GM19351 (cell line): Measurements from ENCODE around the gene FCHSD2.
"Not testable (repeated sequence)": the region's sequence is repeated elsewhere in the genome, so short reads cannot be mapped to it uniquely, and the experiment has no call there.

Experiments
- ATAC-seq: cut with Tn5 transposase; IDR thresholded peaks from one replicate; pipeline ENCODE4 v1.9.1; 2021; ENCODE audit warnings: mild to moderate bottlenecking, moderate library complexity; ENCODE audit not compliant: unreplicated experiment

Gene FCHSD2

DNA sequence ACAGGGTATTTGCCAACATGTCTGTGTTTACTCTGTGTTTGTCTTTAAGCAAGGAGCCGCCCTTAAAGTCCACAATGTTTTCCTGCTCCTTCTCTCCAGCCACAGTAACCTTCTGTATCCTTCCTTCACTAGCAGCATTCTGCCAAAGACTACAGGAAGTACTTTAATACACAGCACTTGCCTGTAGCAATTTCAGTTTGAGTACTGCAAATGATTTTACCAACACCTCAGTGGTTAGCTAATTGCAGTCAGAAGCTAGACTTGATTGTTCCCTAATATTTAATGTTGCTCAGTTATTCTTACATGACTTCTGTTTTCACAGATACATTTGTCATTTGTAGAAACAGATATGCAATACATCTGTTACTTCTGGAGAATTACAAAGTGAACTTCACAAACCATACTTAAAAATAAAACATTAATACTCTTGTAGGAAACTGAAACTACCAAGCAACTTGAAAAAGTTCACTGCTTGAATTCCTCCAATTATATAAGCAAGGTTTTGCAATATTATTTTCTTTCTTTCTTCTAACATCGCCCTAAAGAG, 69.1 kb downstream of the FCHSD2 start:
- ATAC-seq, result no peak

DNA sequence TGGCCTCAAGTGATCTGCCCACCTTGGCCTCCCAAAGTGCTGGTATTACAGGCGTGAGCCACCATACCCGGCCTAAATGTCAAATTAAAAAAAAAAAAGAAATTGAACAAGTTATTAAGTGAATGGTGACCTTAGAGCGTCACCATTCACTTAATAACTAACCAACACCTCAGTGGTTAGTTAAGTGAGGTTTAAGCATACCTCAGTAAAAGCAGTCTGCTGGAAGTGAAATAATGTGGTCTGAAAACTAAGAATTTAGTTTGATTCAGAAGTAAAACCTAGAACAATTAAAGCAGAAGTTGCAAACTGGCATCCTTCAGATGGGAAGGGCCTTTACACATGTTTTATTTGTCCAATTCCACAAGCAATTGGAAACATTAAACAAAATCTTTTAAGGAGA, 71.5 kb downstream of the FCHSD2 start:
- no peak for ATAC-seq

DNA sequence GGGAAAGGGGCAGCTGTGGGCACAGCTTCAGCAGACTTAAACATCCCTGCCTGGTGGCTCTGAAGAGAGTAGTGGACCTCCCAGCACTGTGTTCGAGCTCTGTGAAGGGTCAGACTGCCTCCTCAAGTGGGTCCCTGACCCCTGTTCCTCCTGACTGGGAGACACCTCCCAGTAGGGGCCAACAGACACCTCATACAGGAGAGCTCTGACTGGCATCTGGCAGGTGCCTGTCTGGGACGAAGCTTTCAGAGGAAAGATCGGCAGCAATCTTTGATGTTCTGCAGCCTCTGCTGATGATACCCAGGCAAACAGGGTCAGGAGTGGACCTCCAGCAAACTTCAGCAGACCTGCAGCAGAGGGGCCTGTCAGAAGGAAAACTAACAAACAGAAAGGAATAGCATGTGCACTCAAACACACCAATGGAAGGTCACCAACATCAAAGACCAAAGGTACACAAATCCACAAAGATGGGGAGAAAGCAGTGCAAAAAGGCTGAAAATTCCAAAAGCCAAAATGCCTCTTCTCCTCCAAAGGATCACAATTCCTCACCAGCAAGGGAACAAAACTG, 80.2 kb downstream of the FCHSD2 start:
- not testable (repeated sequence) for ATAC-seq

DNA sequence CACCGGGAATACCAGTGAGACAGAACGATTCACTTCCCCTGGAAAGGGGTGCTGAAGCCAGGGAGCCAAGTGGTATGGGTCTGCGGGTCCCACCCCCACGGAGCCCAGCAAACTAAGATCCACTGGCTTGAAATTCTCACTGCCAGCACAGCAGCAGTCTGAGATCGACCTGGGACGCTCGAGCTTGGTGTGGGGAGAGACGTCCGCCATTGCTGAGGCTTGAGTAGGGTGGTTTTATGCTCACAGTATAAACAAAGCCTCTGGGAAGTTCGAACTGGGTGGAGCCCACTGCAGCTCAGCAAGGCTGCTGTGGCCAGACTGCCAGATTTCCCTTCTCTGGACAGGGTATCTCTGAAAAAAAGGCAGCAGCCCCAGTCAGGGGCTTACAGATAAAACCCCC, 80.7 kb downstream of the FCHSD2 start:
- not testable (repeated sequence) for ATAC-seq

DNA sequence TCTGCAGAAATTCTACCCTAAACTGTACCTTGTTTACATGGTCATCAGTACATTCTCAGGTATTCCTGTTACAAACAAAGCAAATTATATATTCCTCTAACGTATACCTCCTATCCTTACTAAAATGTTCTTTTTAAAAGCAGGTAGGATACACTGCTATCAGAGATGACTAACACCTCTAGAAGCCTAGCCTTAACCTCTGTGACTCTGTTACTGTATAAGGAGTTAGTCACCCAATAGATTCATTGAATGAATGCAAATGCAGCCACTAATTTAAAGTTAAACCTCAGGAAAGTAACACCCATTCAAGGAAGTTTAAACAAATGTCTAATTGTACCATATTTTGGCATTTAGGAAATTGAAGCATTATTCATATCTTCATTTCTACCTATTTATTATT, 82.2 kb downstream of the FCHSD2 start:
- ATAC-seq, result no peak

DNA sequence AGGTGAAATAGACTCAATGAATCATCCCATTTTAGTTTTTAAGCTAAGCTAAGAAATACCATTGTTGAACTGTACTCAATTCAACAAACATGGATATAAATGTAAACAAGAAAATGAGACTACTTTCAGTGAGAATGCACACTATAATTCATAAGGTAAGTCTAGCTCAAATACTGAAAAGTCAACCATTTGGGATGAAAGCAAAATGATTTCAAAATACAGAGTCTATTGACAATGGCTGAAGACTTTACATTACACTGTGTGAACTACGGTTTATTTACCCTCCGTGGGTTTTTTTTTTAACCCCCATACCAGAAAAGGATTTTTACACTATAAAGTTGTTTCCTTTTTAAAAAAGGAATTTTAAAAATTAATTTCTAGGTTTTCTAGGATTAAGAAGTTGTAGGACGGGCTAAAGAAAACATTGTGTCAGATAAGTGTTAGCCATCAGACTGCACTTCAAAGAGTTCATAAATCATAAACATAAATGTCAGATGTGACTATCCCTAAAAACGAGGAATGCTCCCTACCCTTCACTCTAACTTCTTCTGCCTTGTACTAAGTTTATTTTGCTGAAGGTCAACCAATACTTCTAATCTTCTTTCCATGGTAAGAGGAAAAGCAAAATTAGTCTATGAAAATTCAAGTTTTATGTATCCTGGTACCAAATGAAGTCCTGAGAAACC, 83.0 kb downstream of the FCHSD2 start:
- ATAC-seq, result no peak

DNA sequence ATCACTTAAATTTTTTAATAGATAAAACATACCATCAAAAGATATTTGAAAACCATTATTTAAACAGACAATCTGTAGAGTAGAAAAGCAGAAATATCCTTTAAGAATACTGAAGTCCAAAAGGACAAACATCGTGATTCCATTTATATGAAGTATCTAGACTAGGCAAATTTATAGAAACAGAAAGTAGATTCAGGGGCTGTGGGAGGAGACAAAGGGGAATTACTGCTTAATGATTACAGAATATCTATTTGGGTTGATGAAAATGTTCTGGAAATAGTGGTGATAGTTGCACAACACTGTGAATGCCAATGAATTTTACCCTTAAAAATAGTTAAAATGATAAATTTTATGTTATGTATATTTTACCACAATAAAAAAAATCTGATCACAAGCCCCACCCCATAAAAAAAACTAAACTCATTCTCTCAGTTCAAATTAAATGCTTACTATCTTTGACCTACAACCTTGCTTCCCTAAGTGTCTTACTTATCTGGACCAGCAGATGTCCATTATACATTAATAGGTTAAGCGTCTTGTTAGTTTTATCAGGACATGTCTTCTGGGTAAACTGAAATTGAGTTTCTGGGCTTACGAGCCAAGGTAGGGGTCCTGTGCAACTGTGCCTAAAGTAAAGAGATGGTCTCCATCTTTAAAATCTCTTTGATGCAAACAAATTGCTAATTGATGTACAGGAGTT, 86.3 kb downstream of the FCHSD2 start:
- no peak for ATAC-seq

DNA sequence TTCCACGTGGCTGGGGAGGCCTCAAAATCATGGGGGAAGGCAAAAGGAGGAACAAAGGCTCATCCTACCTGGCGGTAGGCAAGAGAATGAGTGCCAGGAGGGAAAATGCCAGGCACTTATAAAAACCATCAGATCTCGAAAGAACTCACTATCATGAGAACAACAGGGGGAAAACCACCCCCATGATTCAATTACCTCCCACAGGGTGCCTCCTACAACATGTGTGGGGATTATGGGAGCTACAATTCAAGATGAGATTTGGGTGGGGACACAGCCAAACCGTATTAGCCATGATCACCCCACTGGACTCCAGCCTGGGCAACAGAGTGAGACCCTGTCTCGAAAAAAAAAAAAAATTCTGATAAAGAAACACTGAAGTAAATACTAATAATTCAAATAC, 87.1 kb downstream of the FCHSD2 start:
- ATAC-seq, result no peak

DNA sequence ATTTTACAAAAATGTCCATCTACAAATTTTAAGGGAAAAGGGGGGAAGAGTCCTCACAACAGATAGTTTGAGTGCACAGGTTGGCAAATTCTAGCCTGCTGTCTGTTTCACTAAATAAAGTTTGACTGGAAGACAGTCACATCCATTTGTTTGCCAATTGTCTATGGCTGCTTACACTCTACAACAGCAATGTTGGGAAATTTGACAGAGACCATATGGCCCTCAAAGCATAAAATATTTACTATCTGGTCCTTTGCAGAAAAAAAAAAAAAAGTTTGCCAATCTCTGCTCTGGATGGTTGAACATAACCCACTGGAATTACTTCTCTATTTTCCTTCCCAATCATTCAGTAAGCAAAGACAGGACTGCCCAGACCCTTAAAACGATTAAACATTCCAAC, 88.2 kb downstream of the FCHSD2 start:
- ATAC-seq, result no peak

DNA sequence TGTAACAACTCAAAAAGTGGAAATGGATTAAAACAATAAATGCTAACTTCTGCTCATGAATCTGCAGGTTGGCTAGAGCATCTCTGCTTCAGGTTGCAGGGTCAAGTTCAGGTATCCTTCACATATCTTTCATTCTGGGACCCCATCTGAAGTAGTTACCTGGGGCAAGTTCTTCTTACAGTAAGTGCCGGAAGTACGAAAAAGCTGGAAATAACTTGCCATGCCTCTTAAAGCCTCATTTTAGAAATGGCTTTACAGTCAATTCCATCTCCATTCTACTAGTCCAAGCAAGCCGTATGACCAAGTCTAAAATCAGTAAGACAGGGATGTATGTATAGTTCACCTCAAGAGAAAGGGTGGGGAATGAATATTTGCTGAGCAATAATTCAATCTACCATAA, 93.7 kb downstream of the FCHSD2 start:
- ATAC-seq, result peak; percentile 20

DNA sequence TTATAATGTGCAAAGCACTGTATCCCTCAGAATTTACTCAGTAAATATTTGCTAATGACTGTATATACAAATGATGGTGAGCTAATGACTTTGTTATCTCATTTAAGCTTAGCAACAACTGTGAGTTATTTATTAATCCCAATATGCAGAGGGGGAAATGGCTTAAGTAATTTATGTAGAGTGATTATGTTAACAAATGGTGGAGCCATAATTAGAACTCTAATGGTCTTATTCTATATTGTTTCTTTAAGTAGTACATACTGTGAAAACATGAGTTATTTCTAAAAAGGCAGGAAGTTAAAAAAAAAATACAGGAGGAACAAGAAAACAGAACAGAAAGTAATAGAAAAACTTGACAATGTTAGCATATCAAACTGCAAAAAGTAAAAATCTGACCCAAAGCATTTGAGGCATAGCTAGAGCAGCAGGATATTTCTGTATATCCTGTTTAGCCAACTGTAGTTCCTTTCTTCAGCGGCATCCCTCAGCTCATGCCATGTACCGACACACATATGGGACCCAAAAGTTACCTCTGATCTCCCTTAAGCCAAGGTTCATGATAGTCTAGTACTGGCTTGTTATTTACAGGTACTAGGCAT, 94.2 kb downstream of the FCHSD2 start:
- peak; percentile 81 for ATAC-seq

DNA sequence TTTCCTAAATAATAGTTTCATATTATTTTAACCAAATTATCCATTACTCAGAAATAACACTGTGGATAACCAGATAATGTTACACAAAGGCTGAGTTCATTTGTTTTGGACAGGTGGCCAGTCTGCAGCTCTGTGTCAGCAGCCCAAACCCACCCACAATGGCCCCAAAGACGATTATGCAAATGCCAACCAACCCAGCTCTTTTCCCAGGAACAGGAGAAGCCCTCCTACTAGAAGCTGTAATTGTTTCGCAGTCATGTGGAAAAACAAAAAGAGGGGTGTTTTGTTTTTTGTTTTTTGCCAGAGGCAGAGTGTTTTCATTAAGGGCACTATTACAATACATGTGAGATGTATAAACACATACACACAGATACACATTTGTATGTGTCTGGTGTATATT, 102.1 kb downstream of the FCHSD2 start:
- ATAC-seq, result no peak

DNA sequence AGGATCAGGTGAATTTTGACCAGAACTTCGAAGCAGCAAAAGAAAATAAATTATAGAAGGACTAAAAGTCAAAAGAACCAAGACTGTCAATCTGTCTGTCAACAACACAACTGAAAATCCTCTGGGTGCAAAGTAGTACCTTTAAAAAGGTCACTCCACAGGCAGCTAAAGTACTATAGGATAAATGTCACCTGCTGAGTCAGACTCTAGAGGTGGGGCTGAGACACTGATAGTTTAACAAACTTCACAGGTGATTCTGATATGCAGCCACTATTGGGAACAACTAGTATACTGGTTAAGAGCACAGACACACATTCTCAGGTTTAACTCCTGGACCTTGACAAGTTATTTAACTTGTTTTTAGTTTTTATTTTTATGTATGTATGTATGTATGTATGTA, 107.3 kb downstream of the FCHSD2 start:
- no peak for ATAC-seq

DNA sequence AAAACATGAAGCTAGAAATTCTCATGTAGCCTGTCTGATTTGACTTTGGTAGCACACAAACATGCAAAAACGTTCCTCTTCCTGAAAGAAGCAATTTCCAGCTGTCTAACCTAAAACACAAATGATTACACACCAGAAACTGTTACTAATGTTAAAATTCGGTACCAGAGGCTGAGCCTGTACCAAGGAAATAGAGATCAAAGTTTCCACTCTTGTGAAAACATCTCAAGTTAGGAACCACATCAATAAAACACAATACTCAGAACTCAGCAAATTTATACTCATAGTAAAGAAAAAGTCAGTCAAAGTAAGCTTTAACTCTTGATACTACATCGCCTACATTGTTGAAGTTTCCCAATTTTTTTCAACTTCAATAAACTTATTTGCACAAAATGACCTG, 107.8 kb downstream of the FCHSD2 start:
- ATAC-seq, result no peak

DNA sequence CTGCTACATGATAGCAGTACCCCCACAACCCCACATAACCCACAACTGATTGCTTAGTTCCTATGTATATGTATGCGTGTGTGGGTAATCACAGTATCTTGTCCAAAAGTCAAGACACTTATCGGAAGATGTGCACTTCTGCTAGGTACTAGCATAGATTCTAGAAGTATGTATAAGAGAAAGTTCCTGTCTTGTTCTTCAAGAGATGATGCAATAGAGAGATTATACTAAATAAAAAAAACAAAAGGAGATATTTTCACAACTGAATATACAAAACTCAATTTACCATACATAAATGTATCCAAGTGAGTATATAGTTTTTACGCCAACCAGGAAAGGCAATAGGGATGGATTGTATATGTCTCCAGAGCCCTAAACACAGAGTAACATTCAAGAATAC, 112.0 kb downstream of the FCHSD2 start:
- ATAC-seq, result no peak

DNA sequence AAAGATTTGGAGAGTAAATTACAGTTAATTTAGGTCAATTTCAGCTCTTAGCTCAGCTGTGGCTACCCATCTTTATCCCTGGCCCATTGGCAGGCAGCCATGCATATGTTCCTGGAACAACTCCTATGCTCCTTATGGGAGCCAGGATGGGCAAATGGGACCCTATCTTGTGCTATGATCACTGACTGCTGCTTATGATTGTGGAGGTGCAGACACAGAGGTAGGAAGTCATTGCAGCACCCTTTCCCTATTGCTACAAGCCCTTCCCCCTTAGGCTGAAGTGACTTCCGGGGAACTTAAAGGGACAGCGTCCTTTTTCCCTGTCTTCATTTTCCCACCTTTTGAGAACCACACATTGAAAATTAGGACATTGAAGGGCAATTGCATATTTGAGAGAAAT, 112.7 kb downstream of the FCHSD2 start:
- no peak for ATAC-seq

DNA sequence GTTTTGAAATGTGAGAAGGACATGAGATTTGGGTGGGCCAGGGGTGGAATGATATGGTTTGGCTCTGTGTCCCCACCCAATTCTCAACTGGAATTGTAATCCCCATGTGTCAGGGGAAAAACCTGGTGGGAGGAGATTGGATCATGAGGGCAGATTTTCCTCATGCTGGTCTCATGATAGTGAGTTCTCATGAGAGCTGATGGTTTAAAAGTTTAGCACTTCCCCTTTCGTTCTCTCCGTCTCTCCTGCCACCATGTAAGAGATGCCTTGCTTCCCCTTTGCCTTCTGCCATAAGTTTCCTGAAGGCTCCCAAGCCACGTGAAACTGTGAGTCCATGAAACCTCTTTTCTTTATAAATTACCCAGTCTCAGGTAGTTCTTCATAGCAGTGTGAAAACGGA, 113.5 kb downstream of the FCHSD2 start:
- no peak for ATAC-seq

DNA sequence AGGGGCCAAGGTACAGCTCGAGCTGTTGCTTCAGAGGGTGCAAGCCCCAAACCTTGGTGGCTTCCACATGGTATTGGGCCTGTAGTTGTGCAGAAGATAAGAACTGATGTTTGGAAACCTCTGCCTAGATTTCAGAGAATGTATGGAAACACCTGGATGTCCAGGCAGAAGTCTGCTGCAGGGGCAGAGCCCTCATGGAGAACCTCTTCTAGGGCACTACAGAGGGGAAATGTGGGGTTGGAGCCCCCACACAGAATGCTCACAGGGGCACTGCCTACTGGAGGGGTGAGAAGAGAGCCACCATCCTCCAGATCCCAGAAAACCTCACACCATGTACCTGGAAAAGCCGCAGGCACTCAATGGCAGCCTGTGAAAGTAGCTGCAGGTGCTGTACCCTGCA, 114.3 kb downstream of the FCHSD2 start:
- not testable (repeated sequence) for ATAC-seq

DNA sequence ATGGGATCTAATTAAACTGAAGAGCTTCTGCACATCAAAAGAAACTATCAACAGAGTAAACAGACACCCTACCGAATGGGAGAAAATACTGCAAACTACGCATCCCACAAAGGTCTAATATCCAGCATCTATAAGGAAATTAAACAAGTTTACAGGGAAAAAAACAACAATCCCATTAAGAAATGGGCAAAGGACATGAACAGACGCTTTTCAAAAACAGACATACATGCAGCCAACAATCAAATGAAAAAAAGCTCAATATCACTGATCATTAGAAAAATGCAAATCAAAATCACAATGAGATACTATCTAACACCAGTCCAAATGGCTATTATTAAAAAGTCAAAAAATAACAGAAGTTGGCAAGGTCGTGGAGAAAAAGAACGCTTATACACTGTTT, 117.5 kb downstream of the FCHSD2 start:
- no peak for ATAC-seq

DNA sequence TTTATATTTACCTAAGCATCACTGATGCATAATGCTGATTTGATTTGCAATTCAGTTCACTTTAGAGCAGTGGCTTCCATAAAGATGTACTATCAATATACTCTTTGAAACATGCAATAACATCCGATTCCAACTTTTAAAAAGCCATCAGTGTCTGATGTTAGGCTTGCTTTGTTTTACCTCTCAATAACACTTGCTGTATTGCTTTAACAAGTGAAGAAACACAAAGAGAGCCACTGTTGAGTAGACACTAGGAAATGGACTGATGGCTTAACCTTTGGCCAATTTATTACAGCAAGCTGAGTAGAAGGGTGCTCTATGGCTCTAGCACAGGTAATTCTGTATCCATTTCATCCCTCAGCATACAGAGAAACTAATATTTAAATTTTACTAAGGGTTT, 122.1 kb downstream of the FCHSD2 start:
- ATAC-seq, result no peak

DNA sequence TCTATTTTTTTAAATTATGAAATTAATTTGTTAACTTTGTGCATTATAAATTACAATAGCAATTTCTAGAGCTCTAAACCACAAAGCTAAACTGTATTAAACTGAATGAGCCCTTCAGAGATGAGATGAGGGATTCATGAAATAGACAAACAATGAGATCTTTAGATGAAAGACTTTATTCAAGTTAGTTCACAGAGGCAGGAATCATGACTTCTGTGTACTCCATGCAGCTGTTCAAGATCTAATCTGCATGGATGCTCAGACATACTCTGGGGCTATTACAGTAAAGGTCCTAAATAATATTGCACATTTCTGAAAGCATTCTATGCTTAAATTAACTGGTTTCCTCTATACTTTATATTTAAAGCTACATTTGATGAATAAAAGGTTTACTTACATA, 122.7 kb downstream of the FCHSD2 start:
- ATAC-seq, result no peak

DNA sequence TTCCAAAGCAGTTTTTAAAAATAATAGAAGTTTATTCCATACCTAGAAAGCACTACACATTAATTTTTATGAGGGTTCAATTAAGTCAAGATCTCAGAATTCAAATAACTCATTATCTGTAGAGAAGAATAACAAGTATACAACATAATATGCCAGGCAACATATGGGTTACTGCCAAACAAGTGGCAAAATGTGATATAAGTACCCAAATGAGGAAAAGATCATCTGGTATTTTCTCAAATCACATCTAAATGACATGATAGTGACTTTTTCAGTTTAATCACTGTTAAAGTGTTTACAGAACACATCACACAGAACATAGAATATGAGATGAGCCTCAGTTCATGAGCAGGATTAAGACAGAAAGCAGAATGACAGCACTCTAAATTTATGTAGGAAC, 123.3 kb downstream of the FCHSD2 start:
- no peak for ATAC-seq
